ENCODE measurements around the gene ZBTB7C.

ZBTB7C gene

DNA sequence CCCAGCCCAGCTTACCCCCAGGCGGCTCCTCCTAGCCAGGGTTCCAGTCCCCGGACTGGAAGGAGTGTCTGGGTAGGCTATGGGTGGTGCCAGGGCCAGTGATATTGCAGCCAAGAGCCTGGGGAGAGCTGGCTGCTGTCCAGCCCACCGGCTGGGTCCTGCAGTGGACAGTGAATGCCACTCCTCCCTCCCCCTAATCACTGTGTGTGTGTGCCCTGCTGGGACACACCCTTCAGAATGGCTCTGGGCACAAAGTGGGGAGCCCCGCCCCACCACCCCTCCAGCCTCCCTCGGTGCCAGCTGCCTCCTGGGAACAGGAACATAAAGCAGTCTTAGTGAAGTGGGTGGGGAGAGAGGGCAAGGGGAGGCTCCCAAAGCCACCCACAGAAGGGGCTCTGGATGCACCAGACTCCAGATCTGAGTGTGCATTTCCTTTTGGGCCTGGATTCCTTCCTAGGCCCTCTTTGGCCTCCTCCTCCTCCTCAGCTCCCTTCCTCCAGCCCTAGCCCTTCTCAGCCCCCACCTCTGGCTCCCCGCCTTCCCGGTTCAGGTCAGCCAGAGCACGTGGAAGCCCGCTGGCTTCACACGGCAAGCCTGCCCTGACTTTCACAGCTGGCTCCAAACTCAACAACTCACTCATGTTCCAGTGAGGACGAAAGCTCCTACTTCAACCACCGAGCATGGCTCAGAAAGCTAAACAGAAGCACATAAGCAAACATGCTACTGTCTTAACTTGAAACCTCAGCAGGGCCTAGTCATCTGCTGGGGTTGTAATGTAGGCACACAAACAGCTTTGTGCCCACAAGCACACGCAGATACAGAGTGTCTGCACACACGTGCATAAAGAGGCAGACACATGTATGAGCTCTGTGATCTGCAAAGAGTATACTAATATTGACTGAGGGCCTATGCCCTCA lies 269.5 kb downstream of the ZBTB7C start:
- CTCF ChIA-PET: interaction anchor here (0.6 to 0.8 kb wide), 2 partner anchors 305 to 950 kb away, joined by 4 read pairs; no protein-coding TSS in a partner anchor
- Histone ChIP-seq H3K4me3 (ENCODE audit: low read depth, low read length) (no peak overlapping the region), H3K9me3 (ENCODE audit: control insufficient read depth, insufficient read depth, low read depth, low read length) (no peaks in the 10 kb centered on the region), H3K27ac (ENCODE audit: extremely low read depth, low read depth, low read length) (peak overlapping the region; percentile 24; the same call in 1 of the 2 replicates), H3K4me1 (ENCODE audit: control insufficient read depth, insufficient read depth, low read length) (peaks cover 25% of the 10 kb centered on the region), H3K36me3 (ENCODE audit: control insufficient read depth in 2 of 2, insufficient read depth in 1 of 2, low read length in 2 of 2) (no peaks in the 10 kb centered on the region)
- POLR2A ChIA-PET: interaction anchor here (1.2 to 1.5 kb wide), 2 partner anchors 12 to 22 kb away, joined by 5 read pairs; no protein-coding TSS in a partner anchor
- TF ChIP-seq, protein P1, sequence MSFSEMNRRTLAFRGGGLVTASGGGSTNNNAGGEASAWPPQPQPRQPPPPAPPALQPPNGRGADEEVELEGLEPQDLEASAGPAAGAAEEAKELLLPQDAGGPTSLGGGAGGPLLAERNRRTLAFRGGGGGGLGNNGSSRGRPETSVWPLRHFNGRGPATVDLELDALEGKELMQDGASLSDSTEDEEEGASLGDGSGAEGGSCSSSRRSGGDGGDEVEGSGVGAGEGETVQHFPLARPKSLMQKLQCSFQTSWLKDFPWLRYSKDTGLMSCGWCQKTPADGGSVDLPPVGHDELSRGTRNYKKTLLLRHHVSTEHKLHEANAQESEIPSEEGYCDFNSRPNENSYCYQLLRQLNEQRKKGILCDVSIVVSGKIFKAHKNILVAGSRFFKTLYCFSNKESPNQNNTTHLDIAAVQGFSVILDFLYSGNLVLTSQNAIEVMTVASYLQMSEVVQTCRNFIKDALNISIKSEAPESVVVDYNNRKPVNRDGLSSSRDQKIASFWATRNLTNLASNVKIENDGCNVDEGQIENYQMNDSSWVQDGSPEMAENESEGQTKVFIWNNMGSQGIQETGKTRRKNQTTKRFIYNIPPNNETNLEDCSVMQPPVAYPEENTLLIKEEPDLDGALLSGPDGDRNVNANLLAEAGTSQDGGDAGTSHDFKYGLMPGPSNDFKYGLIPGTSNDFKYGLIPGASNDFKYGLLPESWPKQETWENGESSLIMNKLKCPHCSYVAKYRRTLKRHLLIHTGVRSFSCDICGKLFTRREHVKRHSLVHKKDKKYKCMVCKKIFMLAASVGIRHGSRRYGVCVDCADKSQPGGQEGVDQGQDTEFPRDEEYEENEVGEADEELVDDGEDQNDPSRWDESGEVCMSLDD (tag by site-specific recombination; IDR thresholded peaks at IDR 0.05): no peak
- TF ChIP-seq ZFP69B (tag by site-specific recombination; IDR thresholded peaks at IDR 0.05) (no peak), ZNF544 (tag by site-specific recombination; IDR thresholded peaks at IDR 0.05) (no peak), ZNF2 (tag by site-specific recombination; IDR thresholded peaks at IDR 0.05) (no peak), KLF7 (tag by site-specific recombination; IDR thresholded peaks at IDR 0.05; ENCODE audit: borderline replicate concordance) (no peak), SP3 (tag by site-specific recombination; IDR thresholded peaks at IDR 0.05) (peak; percentile 25; the same call in 1 of the 2 replicates), ZNF423 (tag by site-specific recombination; IDR thresholded peaks at IDR 0.05) (0 out of 2 replicates have a peak, but pooled peaks have one; percentile 35), ZBTB8A (tag by site-specific recombination; IDR thresholded peaks at IDR 0.05) (no peak), KLF16 (tag by site-specific recombination; IDR thresholded peaks at IDR 0.05) (no peak), ZNF19 (tag by site-specific recombination; IDR thresholded peaks at IDR 0.05; ENCODE audit: low read depth) (no peak), ZNF747 (tag by site-specific recombination; IDR thresholded peaks at IDR 0.05) (no peak), ZNF138 (tag by site-specific recombination; IDR thresholded peaks at IDR 0.05; ENCODE audit: borderline replicate concordance) (no peak), ZNF585B (tag by site-specific recombination; IDR thresholded peaks at IDR 0.05) (no peak), ZNF792 (tag by site-specific recombination; IDR thresholded peaks at IDR 0.05) (no peak), ZNF335 (tag by site-specific recombination; conservative IDR thresholded peaks at IDR 0.05) (no peak), GLIS1 (tag by site-specific recombination; IDR thresholded peaks at IDR 0.05) (0 out of 2 replicates have a peak, but pooled peaks have one; percentile 8), ZBTB21 (tag by site-specific recombination; IDR thresholded peaks at IDR 0.05) (no peak), KLF1 (tag by site-specific recombination; IDR thresholded peaks at IDR 0.05) (peak; percentile 98), PRDM1 (tag by site-specific recombination; IDR thresholded peaks at IDR 0.05) (no peak), ZNF791 (tag by site-specific recombination; IDR thresholded peaks at IDR 0.05) (no peak), OSR2 (tag by site-specific recombination; IDR thresholded peaks at IDR 0.05) (peak; percentile 92), ZNF416 (tag by site-specific recombination; IDR thresholded peaks at IDR 0.05) (no peak)
- TF ChIP-seq, protein P2, sequence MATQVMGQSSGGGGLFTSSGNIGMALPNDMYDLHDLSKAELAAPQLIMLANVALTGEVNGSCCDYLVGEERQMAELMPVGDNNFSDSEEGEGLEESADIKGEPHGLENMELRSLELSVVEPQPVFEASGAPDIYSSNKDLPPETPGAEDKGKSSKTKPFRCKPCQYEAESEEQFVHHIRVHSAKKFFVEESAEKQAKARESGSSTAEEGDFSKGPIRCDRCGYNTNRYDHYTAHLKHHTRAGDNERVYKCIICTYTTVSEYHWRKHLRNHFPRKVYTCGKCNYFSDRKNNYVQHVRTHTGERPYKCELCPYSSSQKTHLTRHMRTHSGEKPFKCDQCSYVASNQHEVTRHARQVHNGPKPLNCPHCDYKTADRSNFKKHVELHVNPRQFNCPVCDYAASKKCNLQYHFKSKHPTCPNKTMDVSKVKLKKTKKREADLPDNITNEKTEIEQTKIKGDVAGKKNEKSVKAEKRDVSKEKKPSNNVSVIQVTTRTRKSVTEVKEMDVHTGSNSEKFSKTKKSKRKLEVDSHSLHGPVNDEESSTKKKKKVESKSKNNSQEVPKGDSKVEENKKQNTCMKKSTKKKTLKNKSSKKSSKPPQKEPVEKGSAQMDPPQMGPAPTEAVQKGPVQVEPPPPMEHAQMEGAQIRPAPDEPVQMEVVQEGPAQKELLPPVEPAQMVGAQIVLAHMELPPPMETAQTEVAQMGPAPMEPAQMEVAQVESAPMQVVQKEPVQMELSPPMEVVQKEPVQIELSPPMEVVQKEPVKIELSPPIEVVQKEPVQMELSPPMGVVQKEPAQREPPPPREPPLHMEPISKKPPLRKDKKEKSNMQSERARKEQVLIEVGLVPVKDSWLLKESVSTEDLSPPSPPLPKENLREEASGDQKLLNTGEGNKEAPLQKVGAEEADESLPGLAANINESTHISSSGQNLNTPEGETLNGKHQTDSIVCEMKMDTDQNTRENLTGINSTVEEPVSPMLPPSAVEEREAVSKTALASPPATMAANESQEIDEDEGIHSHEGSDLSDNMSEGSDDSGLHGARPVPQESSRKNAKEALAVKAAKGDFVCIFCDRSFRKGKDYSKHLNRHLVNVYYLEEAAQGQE (tag by site-specific recombination; IDR thresholded peaks at IDR 0.05): peak; percentile 78
- TF ChIP-seq, protein P3, sequence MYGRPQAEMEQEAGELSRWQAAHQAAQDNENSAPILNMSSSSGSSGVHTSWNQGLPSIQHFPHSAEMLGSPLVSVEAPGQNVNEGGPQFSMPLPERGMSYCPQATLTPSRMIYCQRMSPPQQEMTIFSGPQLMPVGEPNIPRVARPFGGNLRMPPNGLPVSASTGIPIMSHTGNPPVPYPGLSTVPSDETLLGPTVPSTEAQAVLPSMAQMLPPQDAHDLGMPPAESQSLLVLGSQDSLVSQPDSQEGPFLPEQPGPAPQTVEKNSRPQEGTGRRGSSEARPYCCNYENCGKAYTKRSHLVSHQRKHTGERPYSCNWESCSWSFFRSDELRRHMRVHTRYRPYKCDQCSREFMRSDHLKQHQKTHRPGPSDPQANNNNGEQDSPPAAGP (tag by site-specific recombination; IDR thresholded peaks at IDR 0.05): peak; percentile 16; the same call in 1 of the 2 replicates
- TF ChIP-seq, protein P4, sequence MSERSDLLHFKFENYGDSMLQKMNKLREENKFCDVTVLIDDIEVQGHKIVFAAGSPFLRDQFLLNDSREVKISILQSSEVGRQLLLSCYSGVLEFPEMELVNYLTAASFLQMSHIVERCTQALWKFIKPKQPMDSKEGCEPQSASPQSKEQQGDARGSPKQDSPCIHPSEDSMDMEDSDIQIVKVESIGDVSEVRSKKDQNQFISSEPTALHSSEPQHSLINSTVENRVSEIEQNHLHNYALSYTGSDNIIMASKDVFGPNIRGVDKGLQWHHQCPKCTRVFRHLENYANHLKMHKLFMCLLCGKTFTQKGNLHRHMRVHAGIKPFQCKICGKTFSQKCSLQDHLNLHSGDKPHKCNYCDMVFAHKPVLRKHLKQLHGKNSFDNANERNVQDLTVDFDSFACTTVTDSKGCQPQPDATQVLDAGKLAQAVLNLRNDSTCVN (tag by site-specific recombination; optimal IDR thresholded peaks at IDR 0.05): no peak
- TF ChIP-seq, protein P5, sequence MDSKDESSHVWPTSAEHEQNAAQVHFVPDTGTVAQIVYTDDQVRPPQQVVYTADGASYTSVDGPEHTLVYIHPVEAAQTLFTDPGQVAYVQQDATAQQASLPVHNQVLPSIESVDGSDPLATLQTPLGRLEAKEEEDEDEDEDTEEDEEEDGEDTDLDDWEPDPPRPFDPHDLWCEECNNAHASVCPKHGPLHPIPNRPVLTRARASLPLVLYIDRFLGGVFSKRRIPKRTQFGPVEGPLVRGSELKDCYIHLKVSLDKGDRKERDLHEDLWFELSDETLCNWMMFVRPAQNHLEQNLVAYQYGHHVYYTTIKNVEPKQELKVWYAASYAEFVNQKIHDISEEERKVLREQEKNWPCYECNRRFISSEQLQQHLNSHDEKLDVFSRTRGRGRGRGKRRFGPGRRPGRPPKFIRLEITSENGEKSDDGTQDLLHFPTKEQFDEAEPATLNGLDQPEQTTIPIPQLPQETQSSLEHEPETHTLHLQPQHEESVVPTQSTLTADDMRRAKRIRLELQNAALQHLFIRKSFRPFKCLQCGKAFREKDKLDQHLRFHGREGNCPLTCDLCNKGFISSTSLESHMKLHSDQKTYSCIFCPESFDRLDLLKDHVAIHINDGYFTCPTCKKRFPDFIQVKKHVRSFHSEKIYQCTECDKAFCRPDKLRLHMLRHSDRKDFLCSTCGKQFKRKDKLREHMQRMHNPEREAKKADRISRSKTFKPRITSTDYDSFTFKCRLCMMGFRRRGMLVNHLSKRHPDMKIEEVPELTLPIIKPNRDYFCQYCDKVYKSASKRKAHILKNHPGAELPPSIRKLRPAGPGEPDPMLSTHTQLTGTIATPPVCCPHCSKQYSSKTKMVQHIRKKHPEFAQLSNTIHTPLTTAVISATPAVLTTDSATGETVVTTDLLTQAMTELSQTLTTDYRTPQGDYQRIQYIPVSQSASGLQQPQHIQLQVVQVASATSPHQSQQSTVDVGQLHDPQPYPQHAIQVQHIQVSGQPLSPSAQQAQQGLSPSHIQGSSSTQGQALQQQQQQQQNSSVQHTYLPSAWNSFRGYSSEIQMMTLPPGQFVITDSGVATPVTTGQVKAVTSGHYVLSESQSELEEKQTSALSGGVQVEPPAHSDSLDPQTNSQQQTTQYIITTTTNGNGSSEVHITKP (tag by site-specific recombination; IDR thresholded peaks at IDR 0.05): peak; percentile 69
